ENCODE data around the gene COG5. TPM values are rescaled to one million over a fixed set of nuclear protein-coding genes. Genes with fewer than 3 reads are reported as not detected.

The COG5 gene
- polyA plus RNA-seq, 3 donors: 12.7 to 29.0 (median 28.1) TPM

GRCh38 chr7:107432261-107432660 lies 131.5 kb downstream of the COG5 start:
- DNase-seq: no peak
- Mint-ChIP-seq H3K9me3 (peaks cover 1 to 11% (median 5%) of the 10 kb centered on the region in 7 donors), H3K4me1 (peaks cover 1% of the 10 kb centered on the region), H3K36me3 (peaks cover 14 to 16% of the 10 kb centered on the region in 2 donors), H3K27me3 (ENCODE audit: low read depth in 3 of 3) (peaks cover 0 to 2% (median 0%) of the 10 kb centered on the region in 3 donors), H3K4me3 (no peak overlapping the region), H3K27ac (no peak overlapping the region)
- no peak overlapping the region for H3K9ac ChIP-seq (ENCODE audit: insufficient read depth, low read length, poor library complexity, severe bottlenecking)
- no peak overlapping the region for H3K4me2 ChIP-seq (replicated peaks; ENCODE audit: extremely low read depth, low read length, poor library complexity, severe bottlenecking)
- no peak overlapping the region for H3K4me3 ChIP-seq (replicated peaks in 1 of 3; ENCODE audit: low read depth in 2 of 3, low read length in 3 of 3)
- H2AFZ ChIP-seq (ENCODE audit: insufficient read depth, low read depth, low read length, poor library complexity, severe bottlenecking): no peak overlapping the region
- intact Hi-C loops (cut with micrococcal nuclease): no loop called here
- TF ChIP-seq, protein P1, sequence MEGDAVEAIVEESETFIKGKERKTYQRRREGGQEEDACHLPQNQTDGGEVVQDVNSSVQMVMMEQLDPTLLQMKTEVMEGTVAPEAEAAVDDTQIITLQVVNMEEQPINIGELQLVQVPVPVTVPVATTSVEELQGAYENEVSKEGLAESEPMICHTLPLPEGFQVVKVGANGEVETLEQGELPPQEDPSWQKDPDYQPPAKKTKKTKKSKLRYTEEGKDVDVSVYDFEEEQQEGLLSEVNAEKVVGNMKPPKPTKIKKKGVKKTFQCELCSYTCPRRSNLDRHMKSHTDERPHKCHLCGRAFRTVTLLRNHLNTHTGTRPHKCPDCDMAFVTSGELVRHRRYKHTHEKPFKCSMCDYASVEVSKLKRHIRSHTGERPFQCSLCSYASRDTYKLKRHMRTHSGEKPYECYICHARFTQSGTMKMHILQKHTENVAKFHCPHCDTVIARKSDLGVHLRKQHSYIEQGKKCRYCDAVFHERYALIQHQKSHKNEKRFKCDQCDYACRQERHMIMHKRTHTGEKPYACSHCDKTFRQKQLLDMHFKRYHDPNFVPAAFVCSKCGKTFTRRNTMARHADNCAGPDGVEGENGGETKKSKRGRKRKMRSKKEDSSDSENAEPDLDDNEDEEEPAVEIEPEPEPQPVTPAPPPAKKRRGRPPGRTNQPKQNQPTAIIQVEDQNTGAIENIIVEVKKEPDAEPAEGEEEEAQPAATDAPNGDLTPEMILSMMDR (IDR thresholded peaks at IDR 0.05): no peak
- H3K36me3 ChIP-seq (replicated peaks in 1 of 2; ENCODE audit: control insufficient read depth in 1 of 2, insufficient read depth in 2 of 2, low read length in 2 of 2): peaks cover 0 to 11% of the 10 kb centered on the region in 2 donors
- H3K79me2 ChIP-seq (ENCODE audit: insufficient read depth, low read length): no peaks in the 10 kb centered on the region
- no peaks in the 10 kb centered on the region for H4K20me1 ChIP-seq (ENCODE audit: insufficient read depth, low read length)
- WGBS (ENCODE audit: insufficient coverage): no CpG with 5 or more reads among the region's 1 CpG
- no peaks in the 10 kb centered on the region for H3K27me3 ChIP-seq (ENCODE audit: control insufficient read depth in 2 of 2, insufficient read depth in 2 of 2, low read length in 2 of 2)
- H3K27ac ChIP-seq (ENCODE audit: low read depth in 1 of 2, low read length in 2 of 2): no peak overlapping the region
- H3K9me3 ChIP-seq (replicated peaks in 1 of 2; ENCODE audit: control insufficient read depth in 1 of 2, insufficient read depth in 1 of 2, low read length in 2 of 2): peaks cover 3 to 4% of the 10 kb centered on the region in 2 donors
- no peaks in the 10 kb centered on the region for H3K4me1 ChIP-seq (ENCODE audit: control insufficient read depth in 1 of 2, insufficient read depth in 2 of 2, low read length in 2 of 2)

- no peak overlapping the region for H3K27ac ChIP-seq (ENCODE audit: low read depth in 1 of 2, low read length in 2 of 2)
- no peaks in the 10 kb centered on the region for H3K79me2 ChIP-seq (ENCODE audit: insufficient read depth, low read length)
- H3K27me3 ChIP-seq (ENCODE audit: control insufficient read depth in 2 of 2, insufficient read depth in 2 of 2, low read length in 2 of 2): no peaks in the 10 kb centered on the region
- H3K9me3 ChIP-seq (replicated peaks in 1 of 2; ENCODE audit: control insufficient read depth in 1 of 2, insufficient read depth in 1 of 2, low read length in 2 of 2): peaks cover 3 to 4% of the 10 kb centered on the region in 2 donors
- H4K20me1 ChIP-seq (ENCODE audit: insufficient read depth, low read length): no peaks in the 10 kb centered on the region
- no peak overlapping the region for H3K4me2 ChIP-seq (replicated peaks; ENCODE audit: extremely low read depth, low read length, poor library complexity, severe bottlenecking)
- Mint-ChIP-seq H3K27me3 (ENCODE audit: low read depth in 3 of 3) (no peaks in the 10 kb centered on the region), H3K4me1 (peaks cover 1% of the 10 kb centered on the region), H3K36me3 (peaks cover 13 to 14% of the 10 kb centered on the region in 2 donors), H3K4me3 (no peak overlapping the region), H3K9me3 (peaks cover 1 to 11% (median 4%) of the 10 kb centered on the region in 7 donors), H3K27ac (no peak overlapping the region)
- intact Hi-C loops (cut with micrococcal nuclease): no loop called here
- no peak for DNase-seq
- peaks cover 0 to 16% of the 10 kb centered on the region in 2 donors for H3K36me3 ChIP-seq (replicated peaks in 1 of 2; ENCODE audit: control insufficient read depth in 1 of 2, insufficient read depth in 2 of 2, low read length in 2 of 2)
- TF ChIP-seq, protein P1 (IDR thresholded peaks at IDR 0.05): no peak
- no peak overlapping the region for H3K9ac ChIP-seq (ENCODE audit: insufficient read depth, low read length, poor library complexity, severe bottlenecking)
- H2AFZ ChIP-seq (ENCODE audit: insufficient read depth, low read depth, low read length, poor library complexity, severe bottlenecking): no peak overlapping the region
- H3K4me1 ChIP-seq (ENCODE audit: control insufficient read depth in 1 of 2, insufficient read depth in 2 of 2, low read length in 2 of 2): no peaks in the 10 kb centered on the region
- no peak overlapping the region for H3K4me3 ChIP-seq (replicated peaks in 1 of 3; ENCODE audit: low read depth in 2 of 3, low read length in 3 of 3)
Observed at GRCh38 chr7:107430057-107430456, 133.7 kb downstream of the COG5 start.
